ENCODE measurements around the gene ACADL. TPM values are rescaled to one million over a fixed set of nuclear protein-coding genes. Genes with fewer than 3 reads are reported as not detected.

The ACADL gene
- polyA plus RNA-seq, 1 donor, result 31.5 TPM

DNA sequence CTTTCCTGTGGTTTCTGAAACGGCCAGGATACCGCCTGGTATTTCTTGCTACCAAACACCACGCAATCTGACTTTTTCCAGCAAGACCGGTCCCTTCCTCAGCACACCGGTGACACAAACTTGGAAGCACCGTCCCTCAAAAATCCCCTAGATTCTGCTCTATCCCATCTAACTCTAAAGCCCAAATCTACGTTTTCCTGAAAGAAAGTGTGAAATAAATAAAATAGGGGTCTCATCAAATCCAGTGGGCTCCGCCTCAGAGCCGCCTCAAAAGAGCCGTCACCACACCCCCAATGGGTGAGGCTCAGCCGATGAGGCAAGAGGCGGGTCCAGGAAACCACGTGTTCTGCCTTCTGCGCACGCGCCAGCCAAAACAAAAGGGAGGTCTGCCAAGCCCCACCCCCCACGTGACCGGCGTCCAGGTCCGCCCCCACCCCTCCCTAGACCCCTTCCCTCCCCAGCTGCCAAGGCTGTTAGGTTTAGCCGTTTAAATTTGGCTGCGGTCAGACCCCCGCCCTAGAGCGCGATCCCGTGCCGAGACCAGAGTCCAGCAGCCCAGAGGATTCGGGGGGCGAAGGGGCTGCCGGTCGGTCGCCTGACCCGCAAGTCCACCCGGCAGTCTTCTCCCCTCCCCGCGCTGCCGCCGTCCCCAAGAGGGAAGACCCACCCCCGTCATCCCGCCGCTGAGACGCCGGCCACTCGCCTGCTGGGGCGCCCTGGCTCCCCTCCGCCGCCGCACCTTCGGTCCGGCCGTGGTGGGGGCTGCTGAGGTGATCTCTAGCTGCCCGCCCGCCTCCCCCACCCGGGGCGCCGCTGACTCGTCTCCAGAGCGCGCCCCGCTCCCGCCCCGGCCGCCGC lies 54.6 kb downstream of the ACADL start:
- DNase-seq, result peak; percentile 96

DNA sequence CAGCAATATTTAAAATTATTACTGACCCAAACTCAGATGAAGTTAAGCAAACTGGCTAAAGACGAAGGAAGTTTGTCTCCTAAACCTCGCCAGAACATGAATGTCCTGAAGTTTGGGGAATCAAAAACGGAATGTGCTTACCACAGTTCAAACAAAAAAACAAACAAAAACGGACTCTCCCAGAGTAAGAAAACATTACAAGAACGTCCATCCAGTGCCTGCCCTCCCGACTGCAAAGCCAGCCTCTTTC lies 55.1 kb downstream of the ACADL start:
- DNase-seq, result no peak

DNA sequence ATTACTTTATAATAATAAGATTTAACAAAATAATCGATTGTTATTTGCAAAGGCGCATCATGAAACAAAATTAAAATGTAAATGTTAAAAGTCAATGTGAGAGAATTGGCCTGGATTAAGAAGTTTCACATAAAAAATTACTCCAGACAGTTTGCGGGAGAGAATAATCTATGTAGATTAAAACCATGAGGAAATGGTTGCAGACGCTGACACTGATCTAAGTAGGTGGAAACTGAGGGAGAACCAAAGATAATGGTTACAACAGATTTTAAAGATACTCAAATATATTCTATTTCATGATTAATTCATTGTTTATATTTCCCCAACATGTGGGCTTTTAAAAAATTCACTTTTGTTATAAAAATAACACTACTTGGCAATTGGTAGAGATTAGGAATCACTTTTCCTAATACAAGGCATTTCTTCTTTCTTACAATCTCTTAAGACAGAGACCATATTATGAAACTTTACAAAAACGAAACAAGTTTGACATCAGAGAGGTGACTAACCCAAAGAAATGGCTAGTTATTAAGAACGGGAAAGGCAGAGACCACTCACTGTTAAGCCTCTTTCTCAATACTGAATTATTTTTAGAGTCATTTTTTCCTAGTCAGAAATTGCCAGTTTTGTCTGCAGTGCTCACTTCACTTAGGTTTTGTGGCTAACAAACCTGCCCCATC lies 55.6 kb downstream of the ACADL start:
- DNase-seq, result no peak

DNA sequence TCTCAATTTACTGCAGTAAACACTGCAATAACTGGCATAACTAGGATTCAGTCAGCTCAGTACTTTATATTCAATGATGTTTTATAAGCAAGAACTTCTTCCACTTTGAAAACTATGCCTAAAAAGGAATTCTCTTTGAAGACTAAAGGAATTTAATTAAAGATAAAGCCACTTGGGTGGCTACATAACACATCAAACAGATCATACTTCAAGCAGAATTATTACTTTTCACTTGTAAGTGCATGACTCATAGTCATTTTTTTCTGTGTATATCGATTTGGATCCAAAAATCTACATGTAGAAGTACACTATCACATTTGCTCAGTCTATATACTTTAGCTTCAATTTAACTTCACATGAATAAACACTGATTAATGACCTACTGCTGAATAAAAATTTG lies 58.0 kb downstream of the ACADL start:
- DNase-seq, result no peak

DNA sequence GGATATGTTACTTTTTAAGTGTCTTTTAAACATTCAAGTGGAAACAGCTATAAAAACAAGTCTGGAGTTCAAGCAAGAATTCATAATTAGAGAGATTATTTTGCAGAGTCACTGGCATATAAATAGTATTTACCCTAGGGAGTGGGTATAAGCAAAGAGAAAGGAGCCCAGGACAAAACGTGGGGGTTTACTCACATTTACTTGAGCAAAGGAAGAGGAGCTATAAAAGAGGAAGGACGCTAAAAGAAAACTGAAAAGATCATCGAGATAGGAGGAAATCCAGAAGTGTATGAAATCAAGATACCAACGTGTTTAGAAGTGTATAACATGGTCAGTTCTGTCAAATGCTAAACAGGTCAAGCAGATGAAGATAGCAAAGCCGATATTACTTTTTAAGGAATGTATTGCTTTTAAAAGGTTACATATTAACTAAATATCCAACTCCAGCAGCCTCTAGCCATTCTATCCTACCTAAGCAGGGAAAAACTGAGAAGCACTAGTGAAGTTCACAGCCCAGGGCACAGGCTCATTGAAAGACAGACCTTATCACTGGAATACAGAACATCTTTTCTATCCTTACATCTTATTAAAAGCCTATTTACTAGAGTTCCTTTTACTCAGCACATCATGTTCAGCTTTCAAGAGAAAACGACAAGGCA lies 62.7 kb downstream of the ACADL start:
- DNase-seq, result no peak

DNA sequence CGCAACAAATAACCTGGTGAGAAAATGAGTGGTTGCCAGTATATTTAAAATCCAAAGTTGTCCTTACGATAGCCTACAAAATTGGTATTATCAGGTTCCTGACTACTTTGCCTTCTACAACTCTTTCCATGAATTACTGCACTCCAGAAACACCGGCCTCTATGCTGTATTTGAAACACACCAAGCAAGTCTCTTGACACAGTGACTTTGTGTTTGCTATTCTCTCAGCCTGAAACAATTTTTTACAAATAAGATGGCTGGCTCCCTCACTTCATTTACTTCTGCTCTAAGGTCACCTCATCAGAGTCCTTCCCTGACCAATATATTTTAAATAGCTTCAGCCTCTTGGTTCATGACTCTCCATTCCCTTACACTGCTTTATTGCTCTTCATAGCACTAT lies 66.2 kb downstream of the ACADL start:
- no peak for DNase-seq

DNA sequence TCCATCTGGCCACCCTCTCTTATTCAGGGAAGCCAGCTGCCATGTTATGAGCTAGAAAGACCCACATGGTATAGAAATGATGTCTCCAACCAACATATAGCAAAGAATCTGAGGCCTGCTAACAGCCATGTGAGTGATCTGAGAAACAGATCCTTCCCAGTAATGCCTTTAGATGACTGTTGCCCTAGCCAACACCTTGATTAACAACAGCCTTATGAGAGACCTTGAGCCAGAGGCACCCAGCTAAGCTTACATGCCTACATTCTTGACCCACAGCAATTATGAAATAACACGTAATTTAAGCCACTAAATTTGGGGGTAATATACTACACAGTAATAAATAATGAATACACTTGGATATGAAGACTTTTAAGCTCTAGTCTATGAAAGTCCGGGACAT lies 67.0 kb downstream of the ACADL start:
- no peak for DNase-seq

DNA sequence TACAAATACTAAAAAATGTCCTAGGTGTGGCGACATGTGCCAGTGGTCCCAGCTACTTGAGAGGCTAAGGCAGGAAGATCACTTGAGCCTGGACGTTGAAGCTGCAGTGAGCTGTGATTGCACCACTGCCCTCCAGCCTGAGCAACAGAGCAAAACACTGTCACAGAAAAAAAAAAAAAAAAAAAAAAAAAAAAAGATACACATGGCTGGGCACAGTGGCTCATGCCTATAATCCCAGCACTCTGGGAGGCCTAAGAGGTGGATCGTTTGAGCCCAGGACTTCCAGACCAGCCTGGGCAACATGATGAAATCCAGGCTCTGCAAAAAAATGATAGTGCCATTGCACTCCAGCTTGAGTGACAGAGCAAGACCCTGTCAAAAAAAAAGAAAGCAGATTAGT lies 67.7 kb downstream of the ACADL start:
- no peak for DNase-seq

DNA sequence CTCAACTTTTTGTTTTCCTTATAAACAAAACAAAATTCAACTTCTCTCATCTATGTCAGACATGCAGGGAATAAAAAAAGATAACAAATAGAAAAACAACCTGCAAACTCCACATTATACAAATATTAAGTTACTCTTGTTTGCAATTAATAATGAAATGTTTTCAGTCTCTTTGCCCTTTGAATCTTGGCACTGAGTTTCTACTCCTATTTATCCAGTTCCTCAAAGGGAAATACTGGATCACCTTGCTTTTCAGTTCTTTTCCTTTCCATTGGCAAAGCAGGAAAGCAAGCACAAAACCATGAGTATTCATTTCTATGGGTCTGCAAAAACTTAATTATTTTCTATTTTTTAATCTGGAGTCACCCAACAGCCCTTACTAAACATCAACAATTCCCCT lies 77.6 kb downstream of the ACADL start:
- DNase-seq, result no peak

Other genes with a start within 250 kb of the ACADL start
- 67.2 TPM for gene RPE, start 222.8 kb downstream of the ACADL start, polyA plus RNA-seq (ENCODE audit: insufficient read length)
- gene KANSL1L, start 54.0 kb downstream of the ACADL start, polyA plus RNA-seq (ENCODE audit: insufficient read length), result 78.0 TPM
- not detected for gene MYL1, start 89.7 kb upstream of the ACADL start, polyA plus RNA-seq (ENCODE audit: insufficient read length)